SK-N-MC (cell line): ENCODE data around the gene GOLIM4.

Experiments used
- EZH2 ChIP-seq: fragments of 200-600 bp; sonication (generic); IDR thresholded peaks from one replicate; pipeline ENCODE4 v1.6.1; 2017; ENCODE audit warnings: antibody characterized with exemption
- POLR2AphosphoS5 ChIP-seq: IDR thresholded peaks from 2 replicates; pipeline ENCODE4 v1.6.1; 2012; ENCODE audit warnings: mild to moderate bottlenecking, low read depth, low read length, borderline replicate concordance

- TF ChIP-seq EZH2 (no peak), POLR2AphosphoS5 (no peak)
These were observed 680 bp downstream of the GOLIM4 start for GRCh38 chr3:168094877-168095610.
